HG03139 (cell line): ENCODE measurements around the gene DSCAM.
"Not testable (repeated sequence)": the region's sequence is repeated elsewhere in the genome, so short reads cannot be mapped to it uniquely, and the experiment has no call there.

ENCODE experiments used
- ATAC-seq: cut with Tn5 transposase; IDR thresholded peaks from one replicate; pipeline ENCODE4 v1.9.1; 2021; ENCODE audit not compliant: unreplicated experiment

DSCAM gene

DNA sequence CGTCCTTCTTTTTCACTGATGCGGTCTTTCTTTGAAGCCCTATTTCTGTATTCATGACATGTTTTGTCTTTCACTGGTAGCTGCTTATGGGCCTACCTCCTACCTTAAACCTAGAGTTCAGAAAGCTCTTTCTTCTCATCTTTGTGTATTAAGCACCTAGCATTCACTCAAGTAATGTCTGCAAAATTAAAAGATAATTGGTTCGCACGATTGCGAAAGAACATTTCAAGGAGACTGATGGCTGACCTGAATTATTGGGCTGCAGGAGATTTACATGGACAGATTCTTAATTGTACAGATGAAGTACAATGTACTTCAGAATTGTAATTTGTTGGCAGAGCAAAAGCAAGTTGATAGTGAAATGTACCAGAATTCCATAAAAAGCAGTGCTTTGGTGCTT is 773.3 kb downstream of the DSCAM start:
- ATAC-seq = no peak

DNA sequence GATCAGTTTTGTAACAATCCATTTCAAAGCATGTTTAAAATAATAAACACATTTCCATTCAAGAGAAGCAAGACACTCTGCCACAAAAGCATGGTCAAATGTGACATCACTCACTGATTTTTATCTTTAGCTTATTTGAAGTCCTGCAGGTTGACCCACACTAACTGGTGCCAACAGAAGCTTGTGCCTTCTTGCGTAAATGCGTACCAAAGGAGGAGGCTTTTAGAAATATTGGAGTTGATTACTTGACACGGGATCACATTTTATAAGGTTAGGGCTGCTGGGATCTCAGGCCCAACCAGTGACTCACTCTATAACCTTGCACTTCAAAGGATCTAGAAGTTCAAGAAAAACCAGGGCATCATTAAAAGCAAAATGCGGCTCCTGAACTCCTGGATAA is 776.1 kb downstream of the DSCAM start:
- ATAC-seq = no peak

DNA sequence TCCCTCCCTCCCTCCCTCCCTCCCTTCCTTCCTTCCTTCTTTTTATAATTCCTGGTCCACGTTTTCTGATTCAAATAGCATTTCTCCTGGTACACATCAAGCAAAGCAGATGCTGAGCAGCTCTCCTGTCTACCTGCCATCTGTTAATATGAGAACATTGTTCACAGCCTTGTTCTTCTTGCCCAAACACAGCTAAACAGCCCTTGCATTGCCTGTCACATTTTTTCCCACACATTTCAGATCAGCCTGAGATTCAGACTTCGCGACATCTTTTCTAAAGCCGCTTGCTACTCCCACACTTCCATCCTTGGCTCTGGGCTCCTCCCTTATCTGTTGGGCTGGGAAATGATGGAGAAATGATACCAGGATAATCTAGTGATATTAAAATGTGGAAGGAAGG is 779.2 kb downstream of the DSCAM start:
- ATAC-seq = no peak

DNA sequence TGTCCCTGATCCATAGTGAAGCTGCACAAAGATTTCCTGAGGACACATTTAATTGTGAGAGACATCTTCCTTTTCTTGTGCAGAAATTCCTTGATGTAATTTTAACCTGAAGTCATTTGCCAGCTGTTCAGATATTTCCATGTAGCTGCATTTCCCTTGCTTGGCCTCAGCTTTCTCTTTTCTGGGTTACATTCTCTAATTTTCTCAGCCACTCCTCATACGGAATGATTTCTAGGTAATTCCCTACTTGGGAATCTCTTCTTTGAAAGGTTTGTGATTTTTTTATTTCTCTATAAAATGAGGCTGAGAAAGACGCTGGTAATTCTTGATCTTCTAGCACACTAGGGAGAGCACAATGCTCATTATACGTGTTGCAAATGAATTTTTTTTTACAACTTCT is 780.7 kb downstream of the DSCAM start:
- ATAC-seq = no peak

DNA sequence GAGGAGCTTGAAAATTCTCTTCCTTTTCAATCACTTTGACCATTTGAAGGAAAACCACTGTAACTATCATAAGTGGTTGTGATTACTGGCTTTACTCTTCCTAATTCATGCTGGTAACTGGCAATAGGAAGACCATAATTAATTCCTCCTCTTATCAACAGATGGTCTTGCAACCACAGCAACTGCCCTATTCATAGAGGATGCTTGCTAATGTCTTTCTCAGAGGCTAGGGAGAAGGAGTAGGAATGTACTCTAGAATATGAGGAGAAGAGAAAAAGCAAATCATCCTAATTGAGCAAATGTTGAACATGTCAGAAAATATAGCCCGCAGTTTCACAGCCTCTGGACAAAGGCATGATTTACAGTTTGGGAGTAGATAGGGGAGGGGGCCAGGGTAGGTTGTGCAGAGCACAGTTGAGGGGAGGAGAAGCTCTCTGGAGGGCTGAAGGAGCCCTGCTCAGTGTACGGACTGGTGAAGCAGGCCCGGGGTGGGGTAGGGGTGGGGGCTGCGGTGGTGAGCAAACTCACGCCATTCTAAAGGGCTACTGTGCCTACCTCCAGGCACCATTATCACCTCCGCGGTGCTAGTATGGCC is 786.8 kb downstream of the DSCAM start:
- no peak for ATAC-seq

DNA sequence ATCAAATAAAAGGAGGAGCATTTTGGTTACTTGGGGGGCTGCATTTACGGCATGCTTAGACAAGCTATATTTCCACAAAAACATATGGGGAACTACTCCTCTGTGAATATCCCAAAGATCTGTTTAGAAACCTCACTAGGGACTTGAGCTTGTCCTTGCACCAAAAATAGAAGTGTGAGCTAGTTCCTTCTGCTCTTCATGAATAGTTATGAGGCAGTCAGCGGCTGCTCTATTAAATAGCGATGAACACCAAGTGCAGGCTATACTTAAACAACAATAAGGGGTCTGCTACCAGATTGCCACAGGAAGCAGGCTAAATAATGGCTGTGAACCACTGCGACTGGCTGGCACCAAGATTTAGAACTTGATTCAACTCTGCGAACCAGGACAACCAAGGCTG is 789.6 kb downstream of the DSCAM start:
- ATAC-seq = no peak

DNA sequence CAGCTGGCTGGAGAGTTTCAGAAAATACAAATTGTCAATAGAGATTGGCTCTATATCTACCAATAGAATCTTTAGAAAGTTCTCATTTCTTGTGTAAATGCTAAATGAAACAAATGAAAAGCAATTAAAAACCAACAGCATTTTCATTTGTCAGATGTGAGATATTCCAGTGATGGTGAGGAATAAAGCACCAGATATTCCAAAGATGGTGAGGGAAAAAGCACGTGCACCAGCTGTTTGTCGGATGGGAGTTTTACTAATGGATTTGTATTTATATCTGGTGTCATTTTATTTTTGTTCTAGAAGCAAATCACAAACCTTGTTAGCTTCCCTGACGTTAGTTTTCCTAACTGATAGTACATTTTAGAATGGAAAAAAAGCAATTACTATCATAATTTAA is 790.9 kb downstream of the DSCAM start:
- ATAC-seq = no peak

DNA sequence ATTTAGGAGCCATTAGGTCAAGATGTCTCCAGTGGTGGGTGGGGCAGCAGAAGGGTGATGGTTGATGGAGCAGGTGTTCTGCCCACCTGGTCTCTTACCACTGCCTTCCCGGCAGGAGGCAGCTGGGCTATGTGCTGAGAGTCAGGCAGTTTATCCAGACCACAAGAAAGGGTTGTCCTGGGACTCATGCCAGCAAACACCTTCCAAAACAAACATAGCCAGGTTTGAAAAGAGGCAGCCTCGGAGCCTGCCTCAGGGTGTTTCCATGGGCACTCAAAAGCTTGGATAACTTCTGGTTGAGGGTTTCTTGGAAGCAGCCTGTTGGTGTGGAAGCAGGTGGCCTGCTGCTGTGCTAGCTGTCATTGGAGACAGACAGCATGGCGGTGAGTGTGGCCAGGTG is 792.6 kb downstream of the DSCAM start:
- no peak for ATAC-seq

DNA sequence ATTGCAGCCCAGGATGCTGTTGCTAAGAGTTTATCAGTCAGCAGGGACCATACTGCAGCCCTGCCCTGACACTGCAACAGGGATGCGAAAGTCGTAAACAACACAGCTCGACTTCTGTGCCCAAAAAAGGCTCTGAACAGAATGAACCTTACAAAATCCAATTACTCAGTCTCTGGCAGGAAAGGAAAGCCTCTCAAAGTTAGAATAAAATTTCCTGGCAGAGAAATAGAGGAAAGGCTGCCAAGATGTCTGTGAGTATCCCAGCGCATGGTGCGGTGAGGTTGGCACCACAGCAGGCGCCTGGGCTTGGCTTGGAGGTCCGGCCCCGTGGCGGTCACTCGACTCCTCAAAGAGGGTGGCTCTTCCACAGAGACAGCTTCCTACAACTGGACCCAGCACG is 794.0 kb downstream of the DSCAM start:
- no peak for ATAC-seq

DNA sequence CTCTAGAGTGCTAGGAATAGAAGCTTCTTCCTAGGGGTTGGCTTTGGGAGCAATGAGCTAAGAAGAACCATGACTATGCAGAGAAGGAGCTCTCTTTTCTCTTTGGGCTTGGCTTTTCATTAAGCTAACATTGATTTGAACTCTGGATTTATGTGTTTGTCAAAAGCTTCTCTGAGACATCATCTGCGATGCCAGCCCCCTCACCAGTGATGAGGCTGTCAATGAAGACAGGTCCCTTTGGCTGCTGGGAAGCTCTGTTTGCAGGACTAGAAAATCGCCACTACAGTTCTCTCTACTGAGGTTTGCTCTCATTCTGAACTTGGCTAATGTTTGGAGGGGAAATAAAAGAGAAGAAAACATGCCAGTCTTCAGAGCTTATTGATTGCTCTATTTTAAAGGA is 794.7 kb downstream of the DSCAM start:
- ATAC-seq = no peak

DNA sequence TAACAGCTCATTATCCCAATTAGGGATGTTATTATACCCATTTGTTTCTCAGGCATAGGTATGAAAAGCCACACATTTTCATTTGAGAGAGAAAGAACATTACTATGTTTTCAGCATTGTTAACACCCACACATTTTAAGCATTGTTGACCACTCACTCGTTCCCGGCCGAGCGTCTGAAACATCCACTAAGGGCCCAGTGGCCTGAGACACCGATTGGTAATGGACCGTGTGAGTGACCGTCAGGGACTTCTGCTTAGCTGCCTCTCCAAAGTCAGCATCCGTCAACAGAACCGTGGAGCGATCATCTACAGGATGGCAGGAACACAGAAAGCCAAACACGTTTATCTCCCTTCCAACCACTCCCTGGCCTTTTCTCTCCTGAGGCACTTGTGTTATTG is 795.2 kb downstream of the DSCAM start:
- no peak for ATAC-seq

DNA sequence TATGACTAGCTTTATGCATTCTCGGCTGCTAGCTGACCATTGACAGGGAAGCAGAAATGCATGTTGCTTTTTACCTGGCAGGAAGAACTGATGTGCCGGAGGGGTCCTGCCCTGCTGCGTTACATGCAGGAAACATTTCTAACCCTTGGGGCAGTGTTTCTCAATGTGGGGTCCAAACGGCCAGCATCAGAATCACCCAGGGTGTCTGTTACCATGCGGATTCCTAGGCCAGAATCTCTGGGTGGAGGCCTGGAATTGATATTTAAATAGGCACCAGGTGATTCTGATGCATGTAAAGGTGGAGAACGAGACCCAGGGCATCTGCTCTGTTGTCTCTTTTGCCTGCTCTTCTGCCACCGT is 797.0 kb downstream of the DSCAM start:
- no peak for ATAC-seq

DNA sequence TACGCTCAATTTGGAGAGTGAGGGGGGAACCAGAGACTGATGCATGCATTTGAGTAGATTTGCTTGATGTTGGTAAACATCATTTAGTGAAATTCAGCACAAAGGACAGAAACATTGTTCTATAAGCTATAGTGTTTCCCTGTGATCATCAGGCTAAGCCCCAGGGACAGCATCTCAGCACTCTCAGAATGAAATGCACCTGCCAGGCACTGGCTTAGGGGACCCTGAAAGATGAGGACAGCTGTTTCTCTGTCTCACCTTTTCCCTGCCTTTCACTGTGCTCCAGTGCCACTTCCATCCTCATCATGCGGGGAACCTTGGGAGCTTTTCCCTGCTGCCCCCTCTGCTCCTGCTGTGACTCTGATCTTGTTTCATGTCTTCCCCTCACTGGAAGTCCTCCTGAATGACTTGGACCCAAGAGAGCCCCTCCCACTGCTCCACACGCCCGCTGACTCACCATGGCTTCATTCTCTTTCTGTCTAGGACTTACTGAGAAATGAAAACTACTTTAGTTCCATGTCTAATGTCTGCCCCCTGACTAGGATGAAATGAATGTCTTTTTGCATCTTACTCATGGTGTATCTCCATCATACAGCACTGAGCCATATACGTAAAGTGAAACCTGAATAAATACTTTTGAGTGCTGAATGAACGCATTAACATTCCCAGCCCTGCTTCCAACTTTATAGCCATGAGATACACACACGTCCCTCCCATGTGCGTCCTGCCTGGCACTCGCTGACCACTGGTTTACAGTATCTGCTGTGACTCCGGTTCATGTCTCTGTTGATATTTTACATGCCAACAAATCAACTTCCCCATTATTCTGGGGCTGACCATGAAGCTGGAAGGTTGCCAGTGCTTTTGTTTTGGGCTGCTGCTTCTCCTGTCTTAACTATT is 797.7 kb downstream of the DSCAM start:
- ATAC-seq = no peak

DNA sequence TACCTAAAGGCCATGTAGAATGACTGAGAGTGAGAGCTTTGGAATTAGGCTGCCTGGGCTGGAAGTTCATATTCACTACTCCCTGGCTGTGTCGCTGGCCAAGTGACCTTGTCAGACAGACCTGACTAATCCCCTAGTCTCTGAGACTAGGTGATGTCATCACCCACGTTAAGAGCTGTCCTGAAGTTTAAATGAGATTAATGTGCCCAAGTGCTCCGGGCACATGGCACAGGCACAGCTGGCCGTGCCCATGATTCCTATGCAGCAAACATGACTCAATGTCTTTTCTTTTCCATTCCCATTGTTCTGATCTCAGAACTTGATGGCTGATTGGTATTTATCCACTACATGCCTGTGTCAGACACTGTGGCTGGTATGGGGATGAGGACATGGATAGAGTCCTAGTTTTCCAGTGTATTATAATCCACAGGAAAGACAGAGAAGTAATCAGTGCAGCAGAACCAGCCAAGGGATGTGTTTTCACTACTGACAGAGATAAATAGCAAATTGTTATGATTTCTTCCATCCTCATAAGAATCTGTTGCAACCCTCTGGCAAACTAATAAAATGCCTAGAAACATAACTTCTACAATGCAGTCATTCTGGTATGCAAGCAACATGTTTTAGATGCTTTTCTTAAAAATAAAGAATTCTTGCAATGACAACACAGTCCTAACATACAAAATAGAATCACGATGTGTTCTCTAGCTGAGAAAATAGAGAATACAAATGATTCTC is 798.8 kb downstream of the DSCAM start:
- no peak for ATAC-seq

DNA sequence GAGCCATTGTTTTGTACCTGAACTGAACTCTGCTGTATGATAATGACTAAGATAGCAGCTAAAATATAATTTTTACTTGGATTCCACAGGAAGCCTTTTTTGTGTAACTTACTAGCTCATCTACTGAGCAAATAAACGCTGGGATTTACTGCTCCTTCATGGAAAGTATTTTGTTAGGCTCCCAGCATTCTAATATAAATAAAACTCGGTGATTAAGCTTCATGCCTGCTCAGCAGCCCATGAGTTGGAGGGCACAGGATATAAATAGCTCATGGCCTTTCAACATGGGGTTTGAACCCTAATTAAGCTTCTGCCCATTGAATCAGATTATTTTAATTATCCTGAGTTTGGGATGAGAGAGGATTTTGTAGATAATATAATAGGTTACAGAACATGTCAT is 799.7 kb downstream of the DSCAM start:
- no peak for ATAC-seq

DNA sequence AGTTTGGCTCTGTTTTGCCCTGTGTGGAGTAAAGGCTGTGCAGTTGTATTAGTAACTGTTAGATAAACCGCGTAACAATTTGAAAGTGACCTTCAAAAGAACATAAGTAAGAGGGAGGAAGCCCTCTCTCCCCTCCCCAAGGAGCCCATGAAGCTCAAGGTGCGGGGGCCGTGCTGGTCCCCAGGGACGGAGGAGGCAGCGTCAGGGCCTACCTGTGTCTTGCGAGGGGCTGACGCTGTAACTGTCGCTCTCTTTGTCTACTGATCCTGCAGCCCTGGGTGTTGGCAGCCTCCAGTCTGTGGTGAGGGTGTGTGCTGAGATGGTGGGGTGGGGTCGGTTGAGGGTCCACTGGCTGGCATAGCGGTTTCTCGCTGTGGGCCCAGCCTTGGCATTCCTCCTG is 803.1 kb downstream of the DSCAM start:
- no peak for ATAC-seq

DNA sequence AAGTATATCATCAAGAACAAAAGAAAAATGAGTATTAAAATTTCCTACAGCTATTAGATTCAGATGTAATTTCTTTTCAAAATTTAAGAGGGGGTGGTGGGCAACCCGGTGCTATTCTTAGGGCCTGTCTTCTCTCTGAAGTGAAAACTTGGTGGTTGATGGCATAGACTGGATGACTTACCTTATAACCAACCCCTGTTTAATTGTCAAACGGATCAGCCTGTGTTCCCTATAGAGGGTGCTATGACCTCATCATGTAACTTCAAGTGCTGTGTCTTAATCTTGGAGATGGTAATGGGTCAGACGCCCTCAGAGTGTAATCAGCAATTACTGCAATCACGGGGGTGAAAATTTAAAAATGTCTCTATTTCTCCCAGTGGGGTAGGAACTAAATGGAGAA is 803.5 kb downstream of the DSCAM start:
- ATAC-seq = no peak

DNA sequence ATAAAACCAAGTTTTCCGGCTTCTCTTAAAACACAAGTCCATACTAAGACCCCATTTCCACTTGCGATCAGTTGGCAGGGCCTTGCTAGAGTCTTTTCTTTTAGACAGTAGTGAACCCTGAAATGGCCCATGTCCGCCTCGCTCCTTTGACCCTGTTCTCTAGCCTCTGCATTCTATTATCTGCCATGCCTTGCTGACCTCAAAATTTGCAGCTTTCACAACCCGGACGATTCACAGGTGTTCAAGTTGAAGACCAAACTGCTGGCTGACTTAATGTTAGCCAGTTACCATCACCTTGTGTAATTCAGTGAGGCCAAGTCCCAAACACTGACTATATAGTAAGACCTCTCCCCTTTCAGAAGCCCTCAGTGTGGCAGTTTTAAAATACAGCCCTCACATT is 805.5 kb downstream of the DSCAM start:
- no peak for ATAC-seq

DNA sequence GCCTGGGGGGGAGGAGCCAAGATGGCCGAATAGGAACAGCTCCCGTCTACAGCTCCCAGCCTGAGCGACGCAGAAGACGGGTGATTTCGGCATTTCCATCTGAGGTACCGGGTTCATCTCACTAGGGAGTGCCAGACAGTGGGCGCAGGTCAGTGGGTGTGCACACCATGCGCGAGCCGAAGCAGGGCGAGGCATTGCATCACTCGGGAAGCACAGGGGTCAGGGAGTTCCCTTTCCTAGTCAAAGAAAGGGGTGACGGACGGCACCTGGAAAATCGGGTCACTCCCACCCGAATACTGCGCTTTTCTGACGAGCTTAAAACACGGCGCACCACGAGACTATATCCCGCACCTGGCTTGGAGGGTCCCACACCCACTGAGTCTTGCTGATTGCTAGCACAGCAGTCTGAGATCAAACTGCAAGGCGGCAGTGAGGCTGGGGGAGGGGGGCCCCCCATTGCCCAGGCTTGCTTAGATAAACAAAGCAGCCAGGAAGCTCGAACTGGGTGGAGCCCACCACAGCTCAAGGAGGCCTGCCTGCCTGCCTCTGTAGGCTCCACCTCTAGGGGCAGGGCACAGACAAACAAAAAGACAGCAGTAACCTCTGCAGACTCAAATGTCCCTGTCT is 813.7 kb downstream of the DSCAM start:
- not testable (repeated sequence) for ATAC-seq

DNA sequence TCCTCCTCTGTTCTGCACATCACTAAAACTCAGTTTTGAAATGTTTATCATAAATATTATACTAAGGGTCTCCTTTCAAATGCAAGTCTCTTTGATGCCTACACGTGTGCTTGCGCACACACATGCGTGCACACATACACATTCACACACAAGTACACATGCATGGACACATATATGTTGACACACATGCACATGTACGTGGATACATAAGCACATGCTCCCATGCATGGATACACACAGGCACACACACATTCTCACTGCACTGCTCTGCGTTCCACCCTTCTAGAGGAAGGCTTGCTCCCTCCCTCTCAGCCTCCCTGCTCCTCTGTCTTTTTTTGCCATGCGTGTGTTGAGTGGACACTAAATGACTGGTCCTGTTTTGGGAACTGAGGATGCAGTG is 817.1 kb downstream of the DSCAM start:
- no peak for ATAC-seq

DNA sequence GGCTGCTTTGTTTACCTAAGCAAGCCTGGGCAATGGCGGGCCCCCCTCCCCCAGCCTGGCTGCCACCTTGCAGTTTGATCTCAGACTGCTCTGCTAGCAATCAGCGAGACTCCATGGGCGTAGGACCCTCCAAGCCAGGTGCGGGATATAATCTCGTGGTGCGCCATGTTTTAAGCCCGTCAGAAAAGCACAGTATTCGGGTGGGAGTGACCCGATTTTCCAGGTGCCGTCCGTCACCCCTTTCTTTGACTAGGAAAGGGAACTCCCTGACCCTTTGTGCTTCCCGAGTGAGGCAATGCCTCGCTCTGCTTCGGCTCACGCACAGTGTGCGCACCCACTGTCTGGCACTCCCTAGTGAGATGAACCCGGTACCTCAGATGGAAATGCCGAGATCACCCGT is 818.6 kb downstream of the DSCAM start:
- not testable (repeated sequence) for ATAC-seq
